Measurements from ENCODE around the gene SLIT1.
A peak's percentile ranks its signal among the peaks of the same experiment; 100 is the strongest.

SLIT1 gene

DNA sequence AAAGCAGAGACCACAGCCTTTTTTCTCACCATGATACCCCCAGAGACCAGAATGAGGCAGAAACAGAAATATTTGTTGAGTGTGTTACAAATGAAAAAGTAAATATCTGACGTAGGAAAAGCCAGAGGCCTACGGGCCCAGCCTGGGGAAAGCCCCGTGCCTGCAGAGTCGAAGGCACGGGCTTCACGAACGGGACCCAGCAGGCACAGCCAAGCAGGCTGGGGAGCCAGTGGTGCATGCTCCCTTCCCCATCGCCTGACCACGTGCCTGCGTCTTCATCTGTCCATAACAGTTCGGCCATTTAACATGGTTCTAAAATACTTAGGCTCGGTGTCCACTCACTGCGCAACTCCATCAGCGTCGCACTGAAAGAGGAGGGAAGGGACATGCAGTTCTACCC is 50.8 kb downstream of the SLIT1 start:
- TF ChIP-seq, protein P1, sequence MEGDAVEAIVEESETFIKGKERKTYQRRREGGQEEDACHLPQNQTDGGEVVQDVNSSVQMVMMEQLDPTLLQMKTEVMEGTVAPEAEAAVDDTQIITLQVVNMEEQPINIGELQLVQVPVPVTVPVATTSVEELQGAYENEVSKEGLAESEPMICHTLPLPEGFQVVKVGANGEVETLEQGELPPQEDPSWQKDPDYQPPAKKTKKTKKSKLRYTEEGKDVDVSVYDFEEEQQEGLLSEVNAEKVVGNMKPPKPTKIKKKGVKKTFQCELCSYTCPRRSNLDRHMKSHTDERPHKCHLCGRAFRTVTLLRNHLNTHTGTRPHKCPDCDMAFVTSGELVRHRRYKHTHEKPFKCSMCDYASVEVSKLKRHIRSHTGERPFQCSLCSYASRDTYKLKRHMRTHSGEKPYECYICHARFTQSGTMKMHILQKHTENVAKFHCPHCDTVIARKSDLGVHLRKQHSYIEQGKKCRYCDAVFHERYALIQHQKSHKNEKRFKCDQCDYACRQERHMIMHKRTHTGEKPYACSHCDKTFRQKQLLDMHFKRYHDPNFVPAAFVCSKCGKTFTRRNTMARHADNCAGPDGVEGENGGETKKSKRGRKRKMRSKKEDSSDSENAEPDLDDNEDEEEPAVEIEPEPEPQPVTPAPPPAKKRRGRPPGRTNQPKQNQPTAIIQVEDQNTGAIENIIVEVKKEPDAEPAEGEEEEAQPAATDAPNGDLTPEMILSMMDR (IDR thresholded peaks at IDR 0.05; ENCODE audit: control insufficient read depth, insufficient read depth, low read depth, low read length, missing control alignments), result no peak
- no peak for DNase-seq (ENCODE audit: low read depth)
- no peak overlapping the region for H3K4me3 ChIP-seq (ENCODE audit: control insufficient read depth, low read depth, low read length)

DNA sequence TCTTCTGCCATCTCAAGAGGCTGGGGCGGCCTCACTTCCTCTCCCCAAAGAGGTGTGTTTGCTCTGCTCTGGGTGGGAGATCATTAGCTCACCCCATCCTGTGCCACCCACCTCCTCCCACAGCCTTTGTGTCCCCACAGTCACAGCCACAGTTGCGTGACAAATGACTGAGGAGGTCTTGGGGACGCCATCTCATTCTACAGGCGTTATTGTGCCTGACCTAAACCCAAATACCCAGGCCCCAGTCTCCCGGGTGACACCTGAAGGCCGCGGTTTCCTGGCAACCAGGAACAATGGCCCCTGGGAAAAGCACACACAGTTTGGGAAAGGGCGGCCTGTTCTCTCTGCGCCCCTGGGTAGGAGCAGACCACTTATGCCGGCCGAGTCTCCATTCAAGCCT is 51.6 kb downstream of the SLIT1 start:
- TF ChIP-seq, protein P1 (IDR thresholded peaks at IDR 0.05; ENCODE audit: control insufficient read depth, insufficient read depth, low read depth, low read length, missing control alignments), result no peak
- DNase-seq (ENCODE audit: low read depth), result no peak
- no peak overlapping the region for H3K4me3 ChIP-seq (ENCODE audit: control insufficient read depth, low read depth, low read length)

DNA sequence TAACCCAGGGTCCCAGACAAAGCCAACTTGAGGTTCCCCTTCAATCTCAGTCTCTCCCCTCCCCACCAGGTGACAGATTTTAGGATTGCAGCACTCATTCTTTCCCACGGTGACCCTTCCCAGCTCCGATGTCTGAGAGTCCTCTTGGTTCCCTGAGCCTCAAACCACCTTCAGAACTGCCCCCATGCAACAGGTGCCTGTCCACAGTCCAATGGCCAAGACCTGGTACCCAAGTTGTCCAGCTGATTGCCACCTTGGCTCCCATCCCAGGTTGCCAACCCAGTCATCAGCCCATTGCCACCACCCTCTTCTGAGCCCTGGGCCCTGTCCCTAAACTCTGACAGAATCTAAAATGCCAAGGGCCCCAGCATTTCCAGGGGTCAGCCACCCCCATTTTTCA is 53.5 kb downstream of the SLIT1 start:
- DNase-seq (ENCODE audit: low read depth), result no peak
- no peak overlapping the region for H3K4me3 ChIP-seq (ENCODE audit: control insufficient read depth, low read depth, low read length)
- TF ChIP-seq, protein P1 (IDR thresholded peaks at IDR 0.05; ENCODE audit: control insufficient read depth, insufficient read depth, low read depth, low read length, missing control alignments), result no peak

DNA sequence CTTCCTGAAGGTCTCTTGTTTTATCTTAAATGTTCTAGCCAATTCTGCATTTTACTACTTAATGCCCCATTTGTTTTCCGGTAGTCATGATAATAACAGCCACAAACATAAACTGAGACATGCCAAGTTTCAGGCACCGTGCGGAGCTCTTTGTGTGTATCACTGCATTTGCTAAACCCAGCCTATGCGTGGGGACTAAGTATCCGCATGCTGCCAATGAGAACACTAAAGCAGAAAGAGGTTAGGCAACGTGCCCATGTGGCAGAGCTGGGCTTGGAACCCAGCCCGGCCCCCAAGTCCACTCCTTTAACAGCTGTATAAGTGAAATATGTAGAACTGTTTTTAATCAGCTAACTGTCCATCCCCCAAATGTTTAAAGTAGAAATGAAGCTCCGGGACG is 54.1 kb downstream of the SLIT1 start:
- TF ChIP-seq, protein P1 (IDR thresholded peaks at IDR 0.05; ENCODE audit: control insufficient read depth, insufficient read depth, low read depth, low read length, missing control alignments), result no peak

DNA sequence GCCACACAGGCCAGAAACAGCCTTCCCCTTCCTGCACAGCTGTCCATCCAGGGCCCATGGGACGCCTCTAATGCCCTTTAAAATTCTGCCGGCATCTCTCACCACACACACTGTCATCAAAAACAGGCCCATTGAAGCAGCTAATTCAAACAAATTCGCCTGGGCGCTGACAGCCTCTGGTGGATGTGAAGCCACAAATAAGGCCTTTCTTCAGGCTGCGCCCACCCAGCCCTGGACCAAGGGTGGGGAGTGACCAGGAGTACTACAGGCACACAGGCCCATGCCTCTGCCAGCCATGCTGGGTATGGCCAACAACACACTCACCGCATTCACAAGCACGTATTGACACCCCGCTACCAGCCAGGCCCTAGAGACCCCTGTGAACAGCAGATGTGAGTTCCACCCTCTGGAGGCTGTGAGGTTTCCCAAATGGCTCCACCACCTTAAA is 54.6 kb downstream of the SLIT1 start:
- TF ChIP-seq, protein P1 (IDR thresholded peaks at IDR 0.05; ENCODE audit: control insufficient read depth, insufficient read depth, low read depth, low read length, missing control alignments), result no peak
- no peak overlapping the region for H3K4me3 ChIP-seq (ENCODE audit: control insufficient read depth, low read depth, low read length)
- no peak for DNase-seq (ENCODE audit: low read depth)

More for the DNA sequence above, 54.1 kb downstream of the SLIT1 start:
- H3K4me3 ChIP-seq (ENCODE audit: control insufficient read depth, low read depth, low read length), result no peak overlapping the region
- DNase-seq (ENCODE audit: low read depth), result peak; percentile 10

DNA sequence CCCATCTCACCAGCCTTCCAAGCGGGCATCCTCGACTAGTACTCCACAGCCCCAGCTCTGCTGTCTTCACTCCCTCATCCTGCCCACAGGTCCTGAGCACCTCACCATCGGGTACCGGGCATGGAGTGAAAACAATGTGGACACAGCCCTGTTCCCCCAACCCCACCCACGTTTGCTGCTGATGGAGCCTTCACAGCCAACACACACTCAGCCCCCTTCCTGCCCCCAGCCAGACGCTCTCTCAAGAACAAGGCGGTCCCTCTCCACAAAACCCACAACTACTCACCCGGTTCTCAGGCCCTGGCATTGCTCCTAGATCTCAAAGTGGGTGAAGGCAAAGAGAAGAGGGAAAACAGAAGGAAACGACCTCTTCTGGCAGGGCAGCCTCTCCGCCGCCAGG is 56.1 kb downstream of the SLIT1 start:
- H3K4me3 ChIP-seq (ENCODE audit: control insufficient read depth, low read depth, low read length), result no peak overlapping the region
- TF ChIP-seq, protein P1 (IDR thresholded peaks at IDR 0.05; ENCODE audit: control insufficient read depth, insufficient read depth, low read depth, low read length, missing control alignments), result no peak
- DNase-seq (ENCODE audit: low read depth), result no peak
